ENCODE data around the gene TOX4.

DNA sequence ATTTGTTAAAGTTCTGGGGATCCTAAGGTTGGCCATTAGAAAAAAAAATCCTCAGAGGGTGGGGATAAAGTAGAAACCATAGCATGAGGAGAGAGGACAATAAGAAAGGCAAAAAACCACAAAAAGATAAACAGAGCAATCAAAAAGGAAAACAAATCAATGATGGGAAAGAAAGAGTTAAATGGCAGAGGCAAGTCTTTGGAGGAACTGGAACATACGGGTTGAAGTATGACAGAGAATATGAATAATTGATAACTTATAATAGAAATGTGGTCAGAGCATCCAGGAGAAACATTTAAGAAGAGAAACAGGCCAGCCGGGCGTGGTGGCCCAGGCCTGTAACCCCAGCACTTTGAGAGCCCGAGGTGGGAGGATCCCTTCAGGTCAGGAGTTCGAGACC, 67.0 kb downstream of the TOX4 start:
- TF ChIP-seq BHLHE40 (IDR thresholded peaks at IDR 0.05; ENCODE audit: low read depth, low read length): no peak
- TF ChIP-seq, protein P1, sequence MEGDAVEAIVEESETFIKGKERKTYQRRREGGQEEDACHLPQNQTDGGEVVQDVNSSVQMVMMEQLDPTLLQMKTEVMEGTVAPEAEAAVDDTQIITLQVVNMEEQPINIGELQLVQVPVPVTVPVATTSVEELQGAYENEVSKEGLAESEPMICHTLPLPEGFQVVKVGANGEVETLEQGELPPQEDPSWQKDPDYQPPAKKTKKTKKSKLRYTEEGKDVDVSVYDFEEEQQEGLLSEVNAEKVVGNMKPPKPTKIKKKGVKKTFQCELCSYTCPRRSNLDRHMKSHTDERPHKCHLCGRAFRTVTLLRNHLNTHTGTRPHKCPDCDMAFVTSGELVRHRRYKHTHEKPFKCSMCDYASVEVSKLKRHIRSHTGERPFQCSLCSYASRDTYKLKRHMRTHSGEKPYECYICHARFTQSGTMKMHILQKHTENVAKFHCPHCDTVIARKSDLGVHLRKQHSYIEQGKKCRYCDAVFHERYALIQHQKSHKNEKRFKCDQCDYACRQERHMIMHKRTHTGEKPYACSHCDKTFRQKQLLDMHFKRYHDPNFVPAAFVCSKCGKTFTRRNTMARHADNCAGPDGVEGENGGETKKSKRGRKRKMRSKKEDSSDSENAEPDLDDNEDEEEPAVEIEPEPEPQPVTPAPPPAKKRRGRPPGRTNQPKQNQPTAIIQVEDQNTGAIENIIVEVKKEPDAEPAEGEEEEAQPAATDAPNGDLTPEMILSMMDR (conservative IDR thresholded peaks at IDR 0.05; ENCODE audit: low read depth, low read length): no peak
- TF ChIP-seq, protein P2, sequence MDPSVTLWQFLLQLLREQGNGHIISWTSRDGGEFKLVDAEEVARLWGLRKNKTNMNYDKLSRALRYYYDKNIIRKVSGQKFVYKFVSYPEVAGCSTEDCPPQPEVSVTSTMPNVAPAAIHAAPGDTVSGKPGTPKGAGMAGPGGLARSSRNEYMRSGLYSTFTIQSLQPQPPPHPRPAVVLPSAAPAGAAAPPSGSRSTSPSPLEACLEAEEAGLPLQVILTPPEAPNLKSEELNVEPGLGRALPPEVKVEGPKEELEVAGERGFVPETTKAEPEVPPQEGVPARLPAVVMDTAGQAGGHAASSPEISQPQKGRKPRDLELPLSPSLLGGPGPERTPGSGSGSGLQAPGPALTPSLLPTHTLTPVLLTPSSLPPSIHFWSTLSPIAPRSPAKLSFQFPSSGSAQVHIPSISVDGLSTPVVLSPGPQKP (IDR thresholded peaks at IDR 0.05; ENCODE audit: borderline replicate concordance, low read depth, low read length): no peak
- TF ChIP-seq POLR2A (IDR thresholded peaks at IDR 0.05; ENCODE audit: low read depth, low read length): no peak
- TF ChIP-seq RFX5 (IDR thresholded peaks at IDR 0.05; ENCODE audit: low read depth, low read length): no peak
- no peak for TF ChIP-seq MAFK (IDR thresholded peaks at IDR 0.05; ENCODE audit: low read depth, low read length)
- TF ChIP-seq, protein P3, sequence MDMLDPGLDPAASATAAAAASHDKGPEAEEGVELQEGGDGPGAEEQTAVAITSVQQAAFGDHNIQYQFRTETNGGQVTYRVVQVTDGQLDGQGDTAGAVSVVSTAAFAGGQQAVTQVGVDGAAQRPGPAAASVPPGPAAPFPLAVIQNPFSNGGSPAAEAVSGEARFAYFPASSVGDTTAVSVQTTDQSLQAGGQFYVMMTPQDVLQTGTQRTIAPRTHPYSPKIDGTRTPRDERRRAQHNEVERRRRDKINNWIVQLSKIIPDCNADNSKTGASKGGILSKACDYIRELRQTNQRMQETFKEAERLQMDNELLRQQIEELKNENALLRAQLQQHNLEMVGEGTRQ (IDR thresholded peaks at IDR 0.05; ENCODE audit: low read depth, low read length): no peak
- no peak for TF ChIP-seq RCOR1 (IDR thresholded peaks at IDR 0.05; ENCODE audit: insufficient replicate concordance, low read length)
- TF ChIP-seq RAD21 (IDR thresholded peaks at IDR 0.05; ENCODE audit: low read length): no peak
- no peak for TF ChIP-seq FOS (IDR thresholded peaks at IDR 0.05; ENCODE audit: low read depth, low read length)

Data from IMR-90 (cell line).